ENCODE data around the gene CELF2.

The CELF2 gene

GRCh38 chr10:11050301-11051287, 32.9 kb downstream of the CELF2 start:
- DNase-seq: no peak
- Mint-ChIP-seq H3K27me3 (no peaks in the 10 kb centered on the region), H3K9me3 (no peaks in the 10 kb centered on the region), H3K4me3 (no peak overlapping the region), H3K27ac (no peak overlapping the region), H3K36me3 (ENCODE audit: low read depth) (no peaks in the 10 kb centered on the region), H3K4me1 (ENCODE audit: low read depth) (no peaks in the 10 kb centered on the region)

- H3K27me3 Mint-ChIP-seq: no peaks in the 10 kb centered on the region
- H3K4me3 Mint-ChIP-seq: no peak overlapping the region
- H3K9me3 Mint-ChIP-seq: no peaks in the 10 kb centered on the region
- DNase-seq: no peak
- no peaks in the 10 kb centered on the region for H3K4me1 Mint-ChIP-seq (ENCODE audit: low read depth)
- H3K36me3 Mint-ChIP-seq (ENCODE audit: low read depth): no peaks in the 10 kb centered on the region
- no peak overlapping the region for H3K27ac Mint-ChIP-seq
These were observed 39.3 kb downstream of the CELF2 start for GRCh38 chr10:11057018-11057417.

- H3K4me3 Mint-ChIP-seq: no peak overlapping the region
These were observed 39.8 kb downstream of the CELF2 start for GRCh38 chr10:11057448-11057847.

GRCh38 chr10:11057994-11058393, 40.3 kb downstream of the CELF2 start:
- H3K27ac Mint-ChIP-seq: no peak overlapping the region
- H3K9me3 Mint-ChIP-seq: no peaks in the 10 kb centered on the region
- H3K36me3 Mint-ChIP-seq (ENCODE audit: low read depth): no peaks in the 10 kb centered on the region
- no peaks in the 10 kb centered on the region for H3K4me1 Mint-ChIP-seq (ENCODE audit: low read depth)
- H3K27me3 Mint-ChIP-seq: no peaks in the 10 kb centered on the region
- no peak for DNase-seq
- H3K4me3 Mint-ChIP-seq: no peak overlapping the region

More at GRCh38 chr10:11057448-11057847, 39.8 kb downstream of the CELF2 start:
- no peak overlapping the region for H3K27ac Mint-ChIP-seq
- H3K36me3 Mint-ChIP-seq (ENCODE audit: low read depth): no peaks in the 10 kb centered on the region
- H3K9me3 Mint-ChIP-seq: no peaks in the 10 kb centered on the region
- DNase-seq: no peak
- no peaks in the 10 kb centered on the region for H3K4me1 Mint-ChIP-seq (ENCODE audit: low read depth)
- H3K27me3 Mint-ChIP-seq: no peaks in the 10 kb centered on the region

GRCh38 chr10:11058965-11059364, 41.3 kb downstream of the CELF2 start:
- no peak overlapping the region for H3K4me3 Mint-ChIP-seq
- no peaks in the 10 kb centered on the region for H3K4me1 Mint-ChIP-seq (ENCODE audit: low read depth)
- H3K9me3 Mint-ChIP-seq: no peaks in the 10 kb centered on the region
- H3K36me3 Mint-ChIP-seq (ENCODE audit: low read depth): no peaks in the 10 kb centered on the region
- no peak overlapping the region for H3K27ac Mint-ChIP-seq
- H3K27me3 Mint-ChIP-seq: no peaks in the 10 kb centered on the region
- DNase-seq: no peak

GRCh38 chr10:11063856-11064255, 46.2 kb downstream of the CELF2 start:
- H3K4me1 Mint-ChIP-seq (ENCODE audit: low read depth): no peaks in the 10 kb centered on the region
- H3K27ac Mint-ChIP-seq: no peak overlapping the region
- no peak for DNase-seq
- no peak overlapping the region for H3K4me3 Mint-ChIP-seq
- no peaks in the 10 kb centered on the region for H3K36me3 Mint-ChIP-seq (ENCODE audit: low read depth)
- no peaks in the 10 kb centered on the region for H3K27me3 Mint-ChIP-seq
- H3K9me3 Mint-ChIP-seq: no peaks in the 10 kb centered on the region

GRCh38 chr10:11064832-11065231, 47.2 kb downstream of the CELF2 start:
- no peaks in the 10 kb centered on the region for H3K36me3 Mint-ChIP-seq (ENCODE audit: low read depth)
- no peak overlapping the region for H3K27ac Mint-ChIP-seq
- no peaks in the 10 kb centered on the region for H3K4me1 Mint-ChIP-seq (ENCODE audit: low read depth)
- H3K9me3 Mint-ChIP-seq: no peaks in the 10 kb centered on the region
- H3K27me3 Mint-ChIP-seq: no peaks in the 10 kb centered on the region
- no peak for DNase-seq
- no peak overlapping the region for H3K4me3 Mint-ChIP-seq

- H3K36me3 Mint-ChIP-seq (ENCODE audit: low read depth): no peaks in the 10 kb centered on the region
- H3K9me3 Mint-ChIP-seq: no peaks in the 10 kb centered on the region
- no peak overlapping the region for H3K4me3 Mint-ChIP-seq
- DNase-seq: no peak
- H3K27ac Mint-ChIP-seq: no peak overlapping the region
- H3K27me3 Mint-ChIP-seq: no peaks in the 10 kb centered on the region
- no peaks in the 10 kb centered on the region for H3K4me1 Mint-ChIP-seq (ENCODE audit: low read depth)
These were observed 47.9 kb downstream of the CELF2 start for GRCh38 chr10:11065567-11065966.

- H3K4me1 Mint-ChIP-seq (ENCODE audit: low read depth): no peaks in the 10 kb centered on the region
- H3K27me3 Mint-ChIP-seq: no peaks in the 10 kb centered on the region
- H3K4me3 Mint-ChIP-seq: no peak overlapping the region
- H3K27ac Mint-ChIP-seq: no peak overlapping the region
- H3K9me3 Mint-ChIP-seq: no peaks in the 10 kb centered on the region
- DNase-seq: no peak
- H3K36me3 Mint-ChIP-seq (ENCODE audit: low read depth): no peaks in the 10 kb centered on the region
These were observed 48.8 kb downstream of the CELF2 start for GRCh38 chr10:11066520-11066919.

- no peaks in the 10 kb centered on the region for H3K27me3 Mint-ChIP-seq
- H3K9me3 Mint-ChIP-seq: no peaks in the 10 kb centered on the region
- no peaks in the 10 kb centered on the region for H3K4me1 Mint-ChIP-seq (ENCODE audit: low read depth)
- no peak overlapping the region for H3K27ac Mint-ChIP-seq
- no peak for DNase-seq
- no peak overlapping the region for H3K4me3 Mint-ChIP-seq
- no peaks in the 10 kb centered on the region for H3K36me3 Mint-ChIP-seq (ENCODE audit: low read depth)
These were observed 51.4 kb downstream of the CELF2 start for GRCh38 chr10:11068861-11069633.

- H3K27ac Mint-ChIP-seq: no peak overlapping the region
- H3K4me1 Mint-ChIP-seq (ENCODE audit: low read depth): peaks cover 11% of the 10 kb centered on the region
- peaks cover 7% of the 10 kb centered on the region for H3K27me3 Mint-ChIP-seq
- no peaks in the 10 kb centered on the region for H3K36me3 Mint-ChIP-seq (ENCODE audit: low read depth)
- H3K9me3 Mint-ChIP-seq: no peaks in the 10 kb centered on the region
- H3K4me3 Mint-ChIP-seq: no peak overlapping the region
- DNase-seq: no peak
These were observed 55.7 kb downstream of the CELF2 start for GRCh38 chr10:11073410-11073809.

- Mint-ChIP-seq H3K36me3 (ENCODE audit: low read depth) (no peaks in the 10 kb centered on the region), H3K27me3 (peaks cover 7% of the 10 kb centered on the region), H3K27ac (no peak overlapping the region), H3K9me3 (no peaks in the 10 kb centered on the region), H3K4me1 (ENCODE audit: low read depth) (peaks cover 11% of the 10 kb centered on the region), H3K4me3 (no peak overlapping the region)
- no peak for DNase-seq
These were observed 57.0 kb downstream of the CELF2 start for GRCh38 chr10:11074536-11075267.

- no peak for DNase-seq
- Mint-ChIP-seq H3K27me3 (peaks cover 7% of the 10 kb centered on the region), H3K4me3 (no peak overlapping the region), H3K36me3 (ENCODE audit: low read depth) (no peaks in the 10 kb centered on the region), H3K9me3 (no peaks in the 10 kb centered on the region), H3K27ac (no peak overlapping the region), H3K4me1 (ENCODE audit: low read depth) (peaks cover 11% of the 10 kb centered on the region)
These were observed 58.5 kb downstream of the CELF2 start for GRCh38 chr10:11076221-11076620.

GRCh38 chr10:11080564-11080984, 62.9 kb downstream of the CELF2 start:
- Mint-ChIP-seq H3K9me3 (no peaks in the 10 kb centered on the region), H3K27me3 (peaks cover 6% of the 10 kb centered on the region), H3K36me3 (ENCODE audit: low read depth) (no peaks in the 10 kb centered on the region), H3K27ac (no peak overlapping the region), H3K4me3 (no peak overlapping the region), H3K4me1 (ENCODE audit: low read depth) (no peaks in the 10 kb centered on the region)
- no peak for DNase-seq

Data from activated T-cell treated with anti-CD3 and anti-CD28 coated beads, Interleukin-2, amount 50 U/mL, for 24 hours (primary cell).